ENCODE measurements around the gene SYNE1.
"Not testable (repeated sequence)": the region's sequence is repeated elsewhere in the genome, so short reads cannot be mapped to it uniquely, and the experiment has no call there.

Gene SYNE1

DNA sequence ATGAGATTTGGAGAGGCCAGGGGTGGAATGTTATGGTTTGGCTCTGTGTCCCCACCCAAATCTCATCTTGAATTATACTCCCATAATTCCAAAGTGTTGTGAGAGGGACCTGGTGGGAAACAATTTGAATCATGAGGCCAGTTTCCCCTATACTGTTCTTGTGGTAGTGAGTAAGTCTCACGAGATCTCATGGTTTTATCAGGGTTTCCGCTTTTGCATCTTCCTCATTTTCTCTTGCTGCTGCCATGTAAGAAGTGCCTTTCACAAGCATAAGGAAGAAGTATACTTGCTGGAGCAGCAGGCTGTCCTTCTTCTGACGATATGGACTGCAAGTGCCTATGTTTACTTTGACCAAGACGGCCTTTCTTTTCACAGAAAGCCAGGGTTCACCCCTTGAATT is 559.2 kb downstream of the SYNE1 start:
- DNase-seq (ENCODE audit: low read depth in 2 of 3, low spot score in 2 of 3): no peak

DNA sequence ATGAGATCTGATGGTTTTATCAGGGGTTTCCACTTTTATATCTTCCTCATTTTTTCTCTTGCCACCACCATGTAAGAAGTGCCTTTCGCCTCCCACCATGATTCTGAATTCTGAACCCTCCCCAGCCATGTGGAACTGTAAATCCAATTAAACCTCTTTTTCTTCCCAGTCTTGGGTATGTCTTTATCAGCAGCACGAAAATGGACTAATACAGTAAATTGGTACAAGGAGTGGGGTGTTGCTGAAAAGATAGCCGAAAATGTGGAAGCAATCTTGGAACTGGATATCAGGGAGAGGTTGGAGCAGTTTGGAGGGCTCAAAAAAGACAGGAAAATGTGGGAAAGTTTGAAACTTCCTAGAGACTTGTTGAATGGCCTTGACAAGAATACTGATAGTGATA is 560.9 kb downstream of the SYNE1 start:
- DNase-seq (ENCODE audit: low read depth in 2 of 3, low spot score in 2 of 3): not testable (repeated sequence)

DNA sequence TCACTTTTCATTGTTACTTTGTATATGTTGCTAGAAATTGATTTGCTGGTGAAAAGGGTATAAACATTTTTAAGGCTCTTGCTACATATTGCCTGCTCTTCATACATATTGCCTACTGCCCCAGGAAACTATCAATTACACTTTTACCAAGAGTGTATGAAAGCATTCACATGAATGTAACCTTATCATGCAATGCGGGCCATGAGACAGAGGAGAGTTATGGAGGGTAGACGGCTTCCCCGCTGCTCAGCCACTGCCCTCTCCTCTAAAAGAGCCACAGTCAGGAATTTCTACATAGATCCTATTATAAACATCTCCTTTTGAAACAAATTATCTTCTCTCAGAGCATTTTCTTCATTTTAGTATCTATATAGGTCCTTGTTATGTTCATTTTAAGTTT is 565.3 kb downstream of the SYNE1 start:
- no peak for DNase-seq (ENCODE audit: low read depth in 2 of 3, low spot score in 2 of 3)
